GM19351 (cell line): Measurements from ENCODE around the gene WFDC5.
"Not testable (repeated sequence)": the region's sequence is repeated elsewhere in the genome, so short reads cannot be mapped to it uniquely, and the experiment has no call there.

ENCODE experiments used
- ATAC-seq: cut with Tn5 transposase; IDR thresholded peaks from one replicate; pipeline ENCODE4 v1.9.1; 2021; ENCODE audit warnings: mild to moderate bottlenecking, moderate library complexity; ENCODE audit not compliant: unreplicated experiment

WFDC5 gene

GRCh38 chr20:45114465-45115385 is at the start of gene WFDC5:
Gene WFDC5, minus strand, starts transcription at chr20:45115174. Its CDS starts 91 bp downstream, at chr20:45115083.
- ATAC-seq = no peak

- no peak for ATAC-seq
These were observed 48.3 kb upstream of the WFDC5 start for GRCh38 chr20:45163083-45163803.

- no peak for ATAC-seq
These were observed 43.0 kb upstream of the WFDC5 start for GRCh38 chr20:45157962-45158361.

GRCh38 chr20:45156713-45157112 is 41.7 kb upstream of the WFDC5 start:
- no peak for ATAC-seq

- ATAC-seq = not testable (repeated sequence)
These were observed 39.8 kb upstream of the WFDC5 start for GRCh38 chr20:45154794-45155193.

GRCh38 chr20:45154183-45154582 is 39.2 kb upstream of the WFDC5 start:
- no peak for ATAC-seq

GRCh38 chr20:45153752-45154151 is 38.8 kb upstream of the WFDC5 start:
- ATAC-seq = no peak

GRCh38 chr20:45153147-45153546 is 38.2 kb upstream of the WFDC5 start:
- ATAC-seq = no peak

GRCh38 chr20:45152405-45152804 is 37.4 kb upstream of the WFDC5 start:
- ATAC-seq = no peak

- no peak for ATAC-seq
These were observed 34.1 kb upstream of the WFDC5 start for GRCh38 chr20:45149062-45149461.

GRCh38 chr20:45140836-45141235 is 25.9 kb upstream of the WFDC5 start:
- ATAC-seq = no peak

- ATAC-seq = not testable (repeated sequence)
These were observed 24.9 kb upstream of the WFDC5 start for GRCh38 chr20:45139733-45140375.

GRCh38 chr20:45138561-45139300 is 23.8 kb upstream of the WFDC5 start:
- ATAC-seq = no peak

- ATAC-seq = no peak
These were observed 21.9 kb upstream of the WFDC5 start for GRCh38 chr20:45136911-45137310.

- no peak for ATAC-seq
These were observed 13.1 kb upstream of the WFDC5 start for GRCh38 chr20:45128099-45128498.

- ATAC-seq = no peak
These were observed 9.4 kb upstream of the WFDC5 start, which contains the start of gene WFDC12 for GRCh38 chr20:45124365-45124764. Gene WFDC12, minus strand, starts transcription at chr20:45124465. Its CDS starts 18 bp downstream, at chr20:45124447.

- no peak for ATAC-seq
These were observed 6.4 kb upstream of the WFDC5 start for GRCh38 chr20:45121388-45121787.

GRCh38 chr20:45119556-45120266 is 4.7 kb upstream of the WFDC5 start:
- ATAC-seq = no peak

GRCh38 chr20:45118028-45118427 is 3.1 kb upstream of the WFDC5 start:
- ATAC-seq = no peak

GRCh38 chr20:45117581-45117980 is 2.6 kb upstream of the WFDC5 start:
- ATAC-seq = no peak
